Right lobe of liver (tissue), 6 donors: ENCODE data around the gene CAPZB. TPM values are rescaled to one million over a fixed set of nuclear protein-coding genes. Genes with fewer than 3 reads are reported as not detected.
"Not testable (repeated sequence)": the region's sequence is repeated elsewhere in the genome, so short reads cannot be mapped to it uniquely, and the experiment has no call there.

Experiments
- ATAC-seq, 4 donors: fragments of 200-7000 bp; cut with Tn5 transposase; one replicate each; pipeline ENCODE4 v1.9.1; 2020; ENCODE audit warnings: mild to moderate bottlenecking in 4 of 4, moderate library complexity in 4 of 4
- DNase-seq, 3 donors: peaks; one replicate each; pipeline ENCODE4 v3.0.0-alpha.2; 2020
- H3K27ac ChIP-seq, 3 donors: fragments of 200-600 bp; one replicate each; pipeline ENCODE4 v1.8.0; 2022
- H3K27me3 ChIP-seq, 2 donors: fragments of 200-600 bp; one replicate each; pipeline ENCODE4 v1.8.0; 2022
- H3K36me3 ChIP-seq, 4 donors: fragments of 200-600 bp; sonication (generic) in 1 of 4; one replicate each; pipeline versions ENCODE4 v1.5.1 to v1.8.0; 2017 to 2022; ENCODE audit warnings: control low read depth in 1 of 4
- H3K4me1 ChIP-seq, 4 donors: fragments of 200-600 bp; sonication (generic) in 1 of 4; one replicate each; pipeline versions ENCODE4 v1.5.1 to v1.8.0; 2017 to 2022; ENCODE audit warnings: control low read depth in 1 of 4
- H3K4me3 ChIP-seq, 3 donors: fragments of 200-600 bp; one replicate each; pipeline ENCODE4 v1.8.0; 2022
- H3K9me3 ChIP-seq, 4 donors: fragments of 200-600 bp; sonication (generic) in 1 of 4; one replicate each; pipeline versions ENCODE4 v1.5.1 to v1.8.0; 2017 to 2022; ENCODE audit warnings: control low read depth in 1 of 4
- POLR2A ChIP-seq: fragments of 450-650 bp; IDR thresholded peaks from one replicate; pipeline ENCODE4 v1.6.1; 2017; ENCODE audit warnings: antibody characterized with exemption, mild to moderate bottlenecking
- WGBS: methylation state at CpG from one replicate; pipeline ENCODE4 v1.1.6; 2018; ENCODE audit warnings: low coverage, low lambda C conversion rate; ENCODE audit not compliant: insufficient coverage; ENCODE audit errors: missing lambda C conversion rate; 5-methylcytosine and 5-hydroxymethylcytosine counted together
- intact Hi-C, 2 donors: fragments of 100-400 bp; cut with DNase I; formaldehyde crosslinking; loops; one replicate each; pipeline versions ENCODE4 v1.11.2 to v1.14.1; 2022
- total RNA-seq, 6 experiments: library from RNA; depleted of rRNA in 2 of 6; stranded (reverse); fragments of >200 nt in 2 of 6; fragmentation: NEBNext Ultra II Directional in 3 of 6; extraction: Animal tissue kit (Norgen Biotek cat#: 25700) in 3 of 6; gene quantifications; one replicate each; pipeline versions ENCODE4 v1.1.0 to v1.2.4, GENCODE V29; 2016 to 2023
- TF ChIP-seq, protein P1 (sequence below), 4 donors: fragments of 200-600 bp in 3 of 4; fragments of 450-650 bp in 1 of 4; IDR thresholded peaks; one replicate each; pipeline versions ENCODE4 v1.5.1 to v1.8.0; 2016 to 2022; ENCODE audit warnings: antibody characterized with exemption in 4 of 4, mild to moderate bottlenecking in 2 of 4
- donor health status: DM: no; HTN: yes; CAD: no.
- donor health status: DM: no; HTN: no; CAD: no.
- donor health status: DM: no; HTN: no; CAD: no.
- donor health status: DM: no; HTN: yes; CAD: no.
- donor health status: DM: no; HTN: yes; CAD: no.

The CAPZB gene
- total RNA-seq, 6 experiments from 2014 or later: 53.5 to 117 (median 88.0) TPM

DNA sequence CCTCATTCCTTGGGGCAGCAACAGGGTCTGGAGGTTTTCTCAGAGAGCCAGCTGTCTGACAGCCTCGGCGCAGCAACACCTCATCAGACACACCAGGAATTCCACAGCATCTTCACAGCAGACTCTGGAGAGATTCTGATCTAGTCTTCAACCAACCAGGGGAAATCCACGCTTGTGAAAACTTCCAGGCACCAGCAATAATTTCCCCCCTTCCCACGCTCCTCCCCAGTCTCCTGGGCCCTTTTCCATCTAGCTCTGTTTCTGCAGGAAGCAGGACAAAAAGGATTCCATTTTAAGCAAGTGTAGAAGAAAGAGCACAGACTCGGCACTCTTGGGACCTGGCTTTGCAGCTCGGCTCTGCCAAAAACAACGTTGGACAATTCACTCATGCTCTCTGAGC is 44.3 kb upstream of the CAPZB start:
- intact Hi-C loops: no loop called here
- no peak for TF ChIP-seq POLR2A
- TF ChIP-seq, protein P1, sequence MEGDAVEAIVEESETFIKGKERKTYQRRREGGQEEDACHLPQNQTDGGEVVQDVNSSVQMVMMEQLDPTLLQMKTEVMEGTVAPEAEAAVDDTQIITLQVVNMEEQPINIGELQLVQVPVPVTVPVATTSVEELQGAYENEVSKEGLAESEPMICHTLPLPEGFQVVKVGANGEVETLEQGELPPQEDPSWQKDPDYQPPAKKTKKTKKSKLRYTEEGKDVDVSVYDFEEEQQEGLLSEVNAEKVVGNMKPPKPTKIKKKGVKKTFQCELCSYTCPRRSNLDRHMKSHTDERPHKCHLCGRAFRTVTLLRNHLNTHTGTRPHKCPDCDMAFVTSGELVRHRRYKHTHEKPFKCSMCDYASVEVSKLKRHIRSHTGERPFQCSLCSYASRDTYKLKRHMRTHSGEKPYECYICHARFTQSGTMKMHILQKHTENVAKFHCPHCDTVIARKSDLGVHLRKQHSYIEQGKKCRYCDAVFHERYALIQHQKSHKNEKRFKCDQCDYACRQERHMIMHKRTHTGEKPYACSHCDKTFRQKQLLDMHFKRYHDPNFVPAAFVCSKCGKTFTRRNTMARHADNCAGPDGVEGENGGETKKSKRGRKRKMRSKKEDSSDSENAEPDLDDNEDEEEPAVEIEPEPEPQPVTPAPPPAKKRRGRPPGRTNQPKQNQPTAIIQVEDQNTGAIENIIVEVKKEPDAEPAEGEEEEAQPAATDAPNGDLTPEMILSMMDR (IDR thresholded peaks at IDR 0.05): no peak
- Histone ChIP-seq H3K4me1 (no peaks in the 10 kb centered on the region), H3K36me3 (no peaks in the 10 kb centered on the region), H3K4me3 (no peak overlapping the region), H3K27ac (no peak overlapping the region), H3K9me3 (no peaks in the 10 kb centered on the region), H3K27me3 (no peaks in the 10 kb centered on the region)
- DNase-seq (no peak), ATAC-seq (no peak)
- 70% methylated on average over 6 of the region's 7 CpGs for WGBS

DNA sequence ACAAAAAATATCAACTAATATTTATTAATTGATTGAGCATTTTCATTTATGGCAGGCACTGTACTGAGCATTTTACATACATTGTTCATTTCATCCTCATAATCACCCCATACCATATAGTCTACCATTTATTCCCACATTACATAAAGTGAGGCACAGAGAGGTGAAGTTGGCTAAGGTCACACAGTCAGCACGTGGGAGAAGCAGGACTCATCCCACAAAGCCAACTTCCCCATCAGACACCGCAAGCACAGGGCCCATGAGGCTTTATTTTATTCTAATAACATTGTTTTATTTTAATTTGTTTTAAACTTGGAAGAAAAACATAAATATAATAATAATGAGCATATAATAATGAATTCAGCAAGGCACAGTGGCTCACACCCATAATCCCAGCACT is 43.1 kb upstream of the CAPZB start:
- no peaks in the 10 kb centered on the region for H3K4me1 ChIP-seq
- ATAC-seq: no peak
- TF ChIP-seq, protein P1 (IDR thresholded peaks at IDR 0.05): no peak
- TF ChIP-seq POLR2A: no peak
- 65% methylated on average over 2 of the region's 2 CpGs for WGBS
- no peaks in the 10 kb centered on the region for H3K27me3 ChIP-seq
- no peak overlapping the region for H3K4me3 ChIP-seq
- intact Hi-C loops: no loop called here
- no peaks in the 10 kb centered on the region for H3K9me3 ChIP-seq
- DNase-seq: no peak
- no peaks in the 10 kb centered on the region for H3K36me3 ChIP-seq
- H3K27ac ChIP-seq: no peak overlapping the region

DNA sequence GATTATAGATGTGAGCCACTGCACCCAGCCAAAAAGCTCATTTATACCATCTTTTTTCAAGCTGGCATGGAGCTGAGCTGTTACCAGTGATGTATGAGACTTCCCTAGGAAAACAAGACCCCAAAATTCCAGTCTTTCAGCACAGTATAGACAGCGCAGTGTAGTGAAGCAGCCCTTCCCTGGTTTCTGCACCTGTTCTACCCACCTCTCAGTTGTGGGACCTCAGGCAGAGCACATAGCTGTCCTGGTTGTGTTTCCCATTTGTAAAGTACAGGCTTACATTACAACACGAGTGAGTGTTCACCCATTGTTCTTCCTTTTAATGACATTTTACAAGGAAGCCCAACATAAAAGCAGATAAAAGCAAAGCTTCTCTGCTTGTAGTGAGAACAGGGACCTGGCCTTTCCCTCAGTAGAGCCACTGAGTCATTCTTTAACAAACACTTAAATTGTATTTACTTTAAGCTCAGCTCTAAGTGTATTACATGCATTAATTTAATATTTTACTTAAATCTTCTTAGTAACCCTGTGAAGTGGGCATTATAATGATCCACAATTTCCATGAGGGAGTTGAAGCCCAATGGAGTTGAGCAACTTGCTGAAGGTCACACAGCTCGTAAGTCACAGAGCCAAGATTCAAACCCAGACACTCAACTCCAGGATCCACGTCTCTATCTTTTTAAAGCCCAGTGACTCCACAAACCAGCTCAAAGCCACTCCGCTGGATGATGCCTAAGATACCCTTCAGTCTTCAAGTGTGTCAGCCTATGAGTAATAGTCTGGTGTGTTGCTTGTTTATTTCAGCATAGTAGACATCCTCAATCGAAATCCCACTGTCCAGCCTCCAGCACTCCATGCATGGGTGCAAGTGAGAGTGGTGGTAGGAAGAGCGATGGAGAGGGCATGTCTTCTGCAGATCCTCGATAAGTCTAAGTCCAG is 40.5 kb upstream of the CAPZB start:
- ATAC-seq (no peak), DNase-seq (no peak)
- no peak for TF ChIP-seq POLR2A
- TF ChIP-seq, protein P1 (IDR thresholded peaks at IDR 0.05): no peak
- Histone ChIP-seq H3K4me1 (no peaks in the 10 kb centered on the region), H3K27ac (no peak overlapping the region), H3K9me3 (no peaks in the 10 kb centered on the region), H3K4me3 (no peak overlapping the region), H3K27me3 (no peaks in the 10 kb centered on the region), H3K36me3 (no peaks in the 10 kb centered on the region)
- 87% methylated on average over 7 of the region's 8 CpGs for WGBS
- intact Hi-C loops: no loop called here

DNA sequence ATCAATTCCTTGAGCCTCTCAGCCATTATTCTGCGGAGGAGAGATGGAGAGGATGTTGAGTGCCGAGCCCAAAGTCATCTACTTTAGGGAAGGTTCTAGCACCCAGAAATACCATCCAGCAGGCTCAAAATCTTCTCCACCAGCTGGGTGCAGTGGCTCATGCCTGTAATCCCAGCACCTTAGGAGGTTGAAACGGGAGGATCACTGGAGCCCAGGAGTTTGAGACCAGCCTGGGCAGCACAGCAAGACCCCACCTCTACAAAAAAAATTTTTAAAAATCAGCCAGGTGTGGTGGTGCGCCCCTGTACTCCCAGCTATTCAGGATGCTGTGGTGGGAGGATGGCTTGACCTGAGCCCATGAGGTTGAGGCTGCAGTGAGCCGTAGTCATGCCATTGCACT is 39.5 kb upstream of the CAPZB start:
- TF ChIP-seq POLR2A: no peak
- TF ChIP-seq, protein P1 (IDR thresholded peaks at IDR 0.05): no peak
- Histone ChIP-seq H3K4me1 (no peaks in the 10 kb centered on the region), H3K36me3 (no peaks in the 10 kb centered on the region), H3K9me3 (no peaks in the 10 kb centered on the region), H3K4me3 (no peak overlapping the region), H3K27ac (no peak overlapping the region), H3K27me3 (no peaks in the 10 kb centered on the region)
- WGBS: 96% methylated on average over 4 of the region's 5 CpGs
- DNase-seq (no peak), ATAC-seq (no peak)
- intact Hi-C loops: no loop called here

DNA sequence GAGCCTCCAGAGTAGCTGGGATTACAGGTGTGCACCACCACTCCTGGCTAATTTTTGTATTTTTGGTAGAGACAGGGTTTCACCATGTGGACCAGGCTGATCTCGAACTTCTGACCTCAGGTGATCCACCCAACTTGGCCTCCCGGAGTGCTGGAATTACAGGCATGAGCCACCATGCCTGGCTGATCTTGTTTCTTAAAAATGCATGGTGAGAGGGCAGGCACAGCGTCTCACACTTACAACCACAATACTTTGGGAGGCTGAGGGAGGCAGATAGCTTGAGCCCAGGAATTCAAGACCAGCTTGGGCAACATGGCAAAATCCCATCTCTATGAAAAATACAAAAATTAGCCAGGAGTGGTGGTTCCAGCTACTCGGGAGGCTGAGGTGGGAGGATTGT is 37.2 kb upstream of the CAPZB start:
- intact Hi-C loops, H3K36me3 ChIP-seq, H3K4me1 ChIP-seq, H3K4me3 ChIP-seq, H3K27me3 ChIP-seq, H3K9me3 ChIP-seq, H3K27ac ChIP-seq, ATAC-seq, DNase-seq: not testable (repeated sequence)
- 73% methylated on average over 4 of the region's 4 CpGs for WGBS
